ENCODE data around the gene PSMD1.

Gene PSMD1

GRCh38 chr2:231198291-231199173 lies 141.9 kb downstream of the PSMD1 start, which contains the start of gene ARMC9:
Gene ARMC9, plus strand, starts transcription at chr2:231198631. Its CDS starts 7,608 bp downstream, at chr2:231206239.
- H3K27ac ChIP-seq = peak within 1 kb of the TSS; percentile 67
- TF ChIP-seq, protein P1, sequence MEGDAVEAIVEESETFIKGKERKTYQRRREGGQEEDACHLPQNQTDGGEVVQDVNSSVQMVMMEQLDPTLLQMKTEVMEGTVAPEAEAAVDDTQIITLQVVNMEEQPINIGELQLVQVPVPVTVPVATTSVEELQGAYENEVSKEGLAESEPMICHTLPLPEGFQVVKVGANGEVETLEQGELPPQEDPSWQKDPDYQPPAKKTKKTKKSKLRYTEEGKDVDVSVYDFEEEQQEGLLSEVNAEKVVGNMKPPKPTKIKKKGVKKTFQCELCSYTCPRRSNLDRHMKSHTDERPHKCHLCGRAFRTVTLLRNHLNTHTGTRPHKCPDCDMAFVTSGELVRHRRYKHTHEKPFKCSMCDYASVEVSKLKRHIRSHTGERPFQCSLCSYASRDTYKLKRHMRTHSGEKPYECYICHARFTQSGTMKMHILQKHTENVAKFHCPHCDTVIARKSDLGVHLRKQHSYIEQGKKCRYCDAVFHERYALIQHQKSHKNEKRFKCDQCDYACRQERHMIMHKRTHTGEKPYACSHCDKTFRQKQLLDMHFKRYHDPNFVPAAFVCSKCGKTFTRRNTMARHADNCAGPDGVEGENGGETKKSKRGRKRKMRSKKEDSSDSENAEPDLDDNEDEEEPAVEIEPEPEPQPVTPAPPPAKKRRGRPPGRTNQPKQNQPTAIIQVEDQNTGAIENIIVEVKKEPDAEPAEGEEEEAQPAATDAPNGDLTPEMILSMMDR (conservative IDR thresholded peaks at IDR 0.05) = no peak

DNA sequence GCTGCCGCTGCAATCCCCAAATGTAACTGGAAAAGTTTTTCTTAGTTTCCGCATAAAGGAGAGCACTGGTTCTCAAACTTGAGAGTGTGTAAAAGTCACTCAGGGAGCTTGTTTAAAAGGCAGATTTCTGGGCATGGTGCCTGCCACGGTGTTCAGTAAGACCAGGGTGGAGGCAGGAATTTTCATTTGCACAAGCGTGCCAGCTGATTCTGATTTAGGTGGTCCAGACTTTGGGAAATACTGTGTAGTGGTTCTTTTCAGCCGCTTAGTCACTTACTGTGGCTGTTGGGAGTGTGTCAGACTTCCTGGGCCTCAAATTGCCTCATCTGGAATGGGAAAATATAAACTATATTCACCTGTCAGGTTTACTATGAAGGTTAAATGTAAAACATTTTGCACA lies 142.6 kb downstream of the PSMD1 start:
- peak overlapping the region; percentile 67 for H3K27ac ChIP-seq
- TF ChIP-seq, protein P1 (conservative IDR thresholded peaks at IDR 0.05) = no peak

GRCh38 chr2:231200805-231201474 lies 144.3 kb downstream of the PSMD1 start:
- no peak overlapping the region for H3K27ac ChIP-seq
- TF ChIP-seq, protein P1 (conservative IDR thresholded peaks at IDR 0.05) = no peak

DNA sequence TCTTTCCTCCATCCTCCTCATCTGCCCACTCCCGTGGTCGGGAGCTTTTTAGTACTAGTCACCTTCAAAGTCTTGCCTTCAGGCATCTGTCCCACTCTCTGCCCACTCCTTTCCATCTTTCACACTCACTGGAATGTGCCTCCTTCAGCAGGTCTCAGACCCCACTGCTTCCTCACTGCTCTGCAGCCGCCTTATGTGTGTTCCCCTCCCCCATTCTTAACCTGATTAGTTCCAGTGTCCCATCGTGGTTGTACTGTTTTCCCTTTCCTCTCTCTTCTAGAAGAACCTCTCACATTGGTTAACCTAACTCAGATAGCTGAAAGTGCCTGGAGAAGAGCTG lies 144.8 kb downstream of the PSMD1 start:
- TF ChIP-seq, protein P1 (conservative IDR thresholded peaks at IDR 0.05) = no peak
- no peak overlapping the region for H3K27ac ChIP-seq

DNA sequence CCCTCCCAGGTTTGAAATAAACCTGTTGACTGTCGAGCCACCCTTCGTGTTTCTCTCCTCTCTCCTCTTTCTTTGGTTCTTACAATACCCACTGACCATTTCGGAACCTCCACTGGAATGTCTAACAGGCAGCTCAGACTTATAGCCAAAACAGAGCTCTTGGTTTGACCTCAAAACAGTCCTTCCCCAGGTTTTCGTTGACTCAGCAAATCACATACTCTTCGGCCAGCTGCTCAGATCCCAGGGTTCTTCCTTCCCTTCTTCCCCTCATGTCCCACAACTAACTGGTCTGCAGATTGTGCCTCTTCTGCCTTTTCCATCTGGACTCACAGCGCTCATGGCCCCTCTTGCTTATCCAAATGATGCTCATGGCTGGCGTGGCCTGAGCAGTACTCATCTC lies 146.4 kb downstream of the PSMD1 start:
- TF ChIP-seq, protein P1 (conservative IDR thresholded peaks at IDR 0.05) = no peak
- H3K27ac ChIP-seq = no peak overlapping the region

DNA sequence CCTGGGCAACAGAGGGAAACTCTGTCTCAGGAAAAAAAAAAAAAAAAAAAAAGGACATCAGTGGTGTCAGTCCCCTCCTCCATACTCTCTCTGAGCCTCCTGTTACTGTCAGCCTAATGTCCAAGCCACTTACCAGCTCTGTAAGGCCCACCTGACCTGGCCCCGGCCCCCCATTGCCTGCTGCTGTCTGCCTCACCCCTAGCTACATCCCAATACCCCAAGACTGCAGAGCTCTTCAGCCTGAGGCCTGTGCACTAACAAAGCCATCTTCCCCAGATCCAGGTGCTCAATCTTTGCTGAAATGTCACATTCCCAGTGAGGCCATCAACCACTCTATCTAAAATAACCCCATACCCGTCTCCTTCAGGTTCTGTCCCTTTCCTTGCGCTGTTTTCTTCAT lies 147.5 kb downstream of the PSMD1 start:
- H3K27ac ChIP-seq = no peak overlapping the region
- TF ChIP-seq, protein P1 (conservative IDR thresholded peaks at IDR 0.05) = no peak

DNA sequence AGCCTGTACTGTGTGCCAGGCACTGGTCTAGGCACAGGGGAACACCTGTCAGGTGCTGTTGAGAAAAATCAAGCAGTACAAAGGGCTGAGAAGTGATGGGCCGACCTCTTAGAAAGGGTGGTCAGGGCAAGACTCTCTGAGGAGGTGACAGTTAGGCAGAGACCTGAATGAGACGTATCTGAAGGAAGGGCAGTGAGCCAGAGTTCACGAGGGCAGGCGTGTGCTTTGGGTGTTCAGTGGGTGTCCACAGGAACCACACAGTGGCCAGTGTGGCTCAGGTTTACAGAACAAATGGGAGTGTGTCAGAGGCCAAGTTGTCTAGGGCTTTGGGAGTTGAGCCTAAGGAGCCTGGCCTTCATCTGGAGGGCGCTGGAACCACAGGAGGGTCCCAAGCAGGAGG lies 147.9 kb downstream of the PSMD1 start:
- TF ChIP-seq, protein P1 (conservative IDR thresholded peaks at IDR 0.05) = no peak
- no peak overlapping the region for H3K27ac ChIP-seq

All from VCaP (cell line).